ENCODE measurements around the gene ARIH1.

DNA sequence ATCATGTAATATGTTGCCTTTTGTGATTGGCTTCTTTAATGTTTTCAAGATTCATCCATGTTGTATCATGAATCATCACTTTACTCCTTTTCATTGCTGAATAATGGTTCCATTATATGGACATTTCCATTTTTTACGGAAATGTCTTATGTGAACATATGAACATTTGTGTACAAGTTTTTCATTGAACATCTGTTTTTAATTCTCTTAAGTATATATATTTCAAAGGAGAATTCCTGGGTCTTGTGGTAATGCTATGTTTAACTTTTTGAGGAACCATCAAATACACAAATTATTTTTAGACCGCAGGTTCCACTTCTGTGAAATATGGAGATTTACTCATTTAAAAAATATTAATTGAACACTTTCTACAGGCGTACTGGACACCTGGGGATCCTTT lies 85.7 kb downstream of the ARIH1 start:
- TF ChIP-seq, protein P1, sequence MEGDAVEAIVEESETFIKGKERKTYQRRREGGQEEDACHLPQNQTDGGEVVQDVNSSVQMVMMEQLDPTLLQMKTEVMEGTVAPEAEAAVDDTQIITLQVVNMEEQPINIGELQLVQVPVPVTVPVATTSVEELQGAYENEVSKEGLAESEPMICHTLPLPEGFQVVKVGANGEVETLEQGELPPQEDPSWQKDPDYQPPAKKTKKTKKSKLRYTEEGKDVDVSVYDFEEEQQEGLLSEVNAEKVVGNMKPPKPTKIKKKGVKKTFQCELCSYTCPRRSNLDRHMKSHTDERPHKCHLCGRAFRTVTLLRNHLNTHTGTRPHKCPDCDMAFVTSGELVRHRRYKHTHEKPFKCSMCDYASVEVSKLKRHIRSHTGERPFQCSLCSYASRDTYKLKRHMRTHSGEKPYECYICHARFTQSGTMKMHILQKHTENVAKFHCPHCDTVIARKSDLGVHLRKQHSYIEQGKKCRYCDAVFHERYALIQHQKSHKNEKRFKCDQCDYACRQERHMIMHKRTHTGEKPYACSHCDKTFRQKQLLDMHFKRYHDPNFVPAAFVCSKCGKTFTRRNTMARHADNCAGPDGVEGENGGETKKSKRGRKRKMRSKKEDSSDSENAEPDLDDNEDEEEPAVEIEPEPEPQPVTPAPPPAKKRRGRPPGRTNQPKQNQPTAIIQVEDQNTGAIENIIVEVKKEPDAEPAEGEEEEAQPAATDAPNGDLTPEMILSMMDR (IDR thresholded peaks at IDR 0.05): no peak
- TF ChIP-seq POLR2A (IDR thresholded peaks at IDR 0.05): no peak

Data from uterus (tissue), 2 donors.